Fibroblast of skin of left biceps (primary cell): ENCODE results near the gene ZNF547.
"Not testable (repeated sequence)": the region's sequence is repeated elsewhere in the genome, so short reads cannot be mapped to it uniquely, and the experiment has no call there.

Experiments
- DNase-seq, 2 experiments: peaks; one replicate each; pipeline ENCODE4 v3.0.0-alpha.2; 2013; ENCODE audit warnings: low read depth in 2 of 2

ZNF547 gene

GRCh38 chr19:57374647-57375046 is 11.3 kb downstream of the ZNF547 start:
- not testable (repeated sequence) for DNase-seq

GRCh38 chr19:57376151-57376550 is 12.8 kb downstream of the ZNF547 start:
- DNase-seq: no peak

GRCh38 chr19:57377498-57378146 is 14.3 kb downstream of the ZNF547 start:
- no peak for DNase-seq

GRCh38 chr19:57380923-57381322 is 17.6 kb downstream of the ZNF547 start:
- no peak for DNase-seq

- no peak for DNase-seq
Measured at GRCh38 chr19:57382806-57383488, 19.6 kb downstream of the ZNF547 start.

GRCh38 chr19:57389194-57389729 is 25.9 kb downstream of the ZNF547 start:
- DNase-seq: no peak

- peak; percentile 98 for DNase-seq
Measured at GRCh38 chr19:57389730-57390598, 26.6 kb downstream of the ZNF547 start, which contains the start of gene ZNF548. ZNF548 (plus strand) TSS chr19:57389854; CDS start chr19:57390100, 246 bp downstream.

GRCh38 chr19:57395710-57396109 is 32.4 kb downstream of the ZNF547 start:
- DNase-seq: no peak

- DNase-seq: no peak
Measured at GRCh38 chr19:57398868-57399267, 35.5 kb downstream of the ZNF547 start.

GRCh38 chr19:57403737-57404563 is 40.6 kb downstream of the ZNF547 start:
- no peak for DNase-seq

- DNase-seq: no peak
Measured at GRCh38 chr19:57406516-57407123, 43.3 kb downstream of the ZNF547 start.

- DNase-seq: peak; percentile 72 to 77
Measured at GRCh38 chr19:57410877-57411671, 47.7 kb downstream of the ZNF547 start, which contains the start of gene ZNF17. ZNF17 (plus strand) TSS chr19:57411161; CDS start chr19:57413616, 2,455 bp downstream.

- no peak for DNase-seq
Measured at GRCh38 chr19:57419439-57419838, 56.1 kb downstream of the ZNF547 start.

GRCh38 chr19:57421037-57421436 is 57.7 kb downstream of the ZNF547 start:
- DNase-seq: no peak
